Fibroblast of skin of left biceps (primary cell): ENCODE results near the gene GPR33.
"Not testable (repeated sequence)": the region's sequence is repeated elsewhere in the genome, so short reads cannot be mapped to it uniquely, and the experiment has no call there.

ENCODE experiments used
- DNase-seq, 2 experiments: peaks; one replicate each; pipeline ENCODE4 v3.0.0-alpha.2; 2013; ENCODE audit warnings: low read depth in 2 of 2

The GPR33 gene

DNA sequence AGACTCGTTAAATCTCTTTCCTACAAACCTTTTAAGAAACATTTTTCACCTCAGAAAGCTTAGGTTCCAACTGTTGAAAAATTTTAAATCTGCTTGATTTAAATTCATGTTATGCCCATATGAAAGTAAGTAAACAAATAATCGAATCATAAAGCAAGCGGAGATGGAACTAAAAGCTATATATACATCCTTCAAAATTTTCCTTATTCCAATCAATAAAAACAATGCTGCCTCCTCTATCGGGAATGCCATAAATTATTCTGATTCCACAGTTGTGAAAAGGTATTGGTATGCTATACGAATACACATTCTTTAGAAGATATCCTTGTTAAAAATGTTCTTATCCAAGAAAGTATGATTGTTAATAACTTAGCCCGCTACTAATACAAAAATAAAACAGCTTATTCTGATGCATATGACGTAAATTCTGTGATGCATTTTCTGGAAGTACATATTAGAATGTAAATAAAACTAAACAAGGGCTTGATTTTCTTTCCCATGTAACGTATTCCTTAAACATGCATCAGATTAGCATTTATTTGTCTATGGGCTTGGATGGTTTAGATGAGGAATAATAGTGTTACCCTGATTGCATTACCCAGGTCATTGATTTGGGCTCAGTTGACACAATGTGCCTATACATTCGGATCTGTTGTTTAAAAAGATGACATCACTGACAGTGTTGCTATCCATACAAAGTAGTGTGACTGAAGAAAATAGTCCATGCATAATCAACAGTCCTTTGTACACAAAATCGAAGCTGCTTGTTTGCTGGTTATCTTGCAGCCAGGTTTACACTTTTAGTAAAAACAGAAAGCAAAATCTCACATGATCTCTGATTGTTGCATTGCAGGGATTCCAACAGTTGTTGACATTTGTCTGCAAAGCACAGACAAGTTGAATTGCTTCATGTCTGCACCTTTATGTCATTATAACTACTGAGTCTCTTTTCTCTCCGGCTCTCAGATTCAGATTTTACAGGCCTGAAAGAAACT is 29.9 kb downstream of the GPR33 start:
- DNase-seq: no peak

DNA sequence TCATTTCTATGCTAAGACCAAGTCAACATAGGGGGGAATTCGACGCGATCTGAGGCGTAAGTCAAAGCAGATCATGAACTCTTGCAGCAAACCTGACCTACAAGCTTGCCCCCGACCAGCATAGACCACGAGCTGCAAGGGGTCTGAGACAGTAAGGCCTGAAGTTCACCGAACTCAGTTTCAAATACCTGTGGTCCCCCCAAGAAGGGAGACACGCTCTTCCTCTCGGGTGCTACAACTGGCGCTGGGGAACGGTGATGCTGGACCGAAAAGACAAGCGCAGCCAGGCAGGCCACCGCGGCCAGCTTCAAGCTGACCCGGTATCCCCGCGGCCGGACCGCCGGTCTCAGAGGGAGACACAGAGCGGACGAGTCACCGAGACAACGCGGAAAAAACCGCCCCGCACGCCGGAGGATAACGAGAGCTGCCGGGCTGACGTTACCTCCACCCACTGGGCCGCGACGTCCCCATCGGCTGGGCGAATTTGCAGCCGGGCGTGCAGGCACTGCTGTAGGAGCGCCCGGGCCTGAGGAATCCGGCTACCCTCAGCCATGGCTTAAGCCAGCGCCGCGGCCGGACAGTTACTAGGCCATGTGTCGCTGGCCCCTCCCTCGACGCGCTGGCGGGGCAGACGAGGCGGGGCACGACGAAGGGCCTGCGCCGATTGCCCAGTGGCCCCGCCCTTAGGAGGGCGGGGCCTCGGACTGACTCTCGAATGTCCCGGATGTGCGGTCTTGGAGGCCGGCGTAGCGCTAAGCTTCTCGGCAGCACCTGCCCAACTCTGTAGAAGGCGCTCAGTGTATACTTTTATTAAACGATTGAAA is 30.8 kb downstream of the GPR33 start, which contains the start of gene DTD2:
DTD2 (minus strand) TSS at position 666 of the 824 bp plus-strand sequence; CDS start at position 553, 113 bp downstream.
- DNase-seq: peak; percentile 81 to 82

GRCh38 chr14:31449971-31450610 is 37.7 kb downstream of the GPR33 start:
- DNase-seq: no peak

GRCh38 chr14:31449136-31449535 is 38.7 kb downstream of the GPR33 start:
- no peak for DNase-seq

GRCh38 chr14:31445703-31446102 is 42.1 kb downstream of the GPR33 start:
- DNase-seq: no peak

DNA sequence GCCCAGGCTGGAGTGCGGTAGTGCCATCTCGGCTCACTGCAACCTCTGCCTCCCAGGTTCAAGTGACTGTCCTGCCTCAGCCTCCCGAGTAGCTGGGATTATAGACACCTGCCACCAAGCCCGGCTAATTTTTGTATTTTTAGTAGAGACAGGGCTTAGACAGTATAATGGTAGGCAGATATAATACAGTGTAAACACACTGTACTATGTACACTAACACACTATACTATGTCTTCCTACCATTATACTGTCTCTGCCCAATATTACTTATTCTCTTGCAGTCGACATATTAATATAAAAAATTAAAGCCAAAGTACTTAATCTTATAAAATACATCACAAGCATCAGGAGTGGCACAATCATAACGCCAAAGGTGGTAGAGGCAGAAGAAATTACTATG is 45.6 kb downstream of the GPR33 start:
- DNase-seq: no peak

GRCh38 chr14:31441273-31442111 is 46.3 kb downstream of the GPR33 start:
- no peak for DNase-seq

GRCh38 chr14:31440280-31440679 is 47.6 kb downstream of the GPR33 start:
- DNase-seq: no peak

DNA sequence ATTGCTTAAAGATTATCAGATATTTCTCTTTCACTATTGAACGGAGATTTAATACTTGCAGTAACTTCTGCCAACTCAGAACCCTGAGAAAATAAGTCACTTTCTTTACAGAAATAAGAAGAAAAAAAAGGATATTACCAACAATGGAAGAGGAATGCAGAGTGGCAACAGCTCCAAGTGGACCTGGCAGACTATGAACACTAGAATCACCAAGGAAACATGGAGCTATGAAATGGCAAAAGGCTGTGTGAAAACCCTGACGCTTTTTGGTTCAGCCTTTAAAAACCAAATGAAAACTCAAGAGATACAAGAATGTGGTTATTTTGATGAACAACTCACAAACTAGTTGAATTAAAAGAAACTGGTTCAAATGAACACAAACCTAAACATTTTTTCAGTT is 48.3 kb downstream of the GPR33 start:
- no peak for DNase-seq

DNA sequence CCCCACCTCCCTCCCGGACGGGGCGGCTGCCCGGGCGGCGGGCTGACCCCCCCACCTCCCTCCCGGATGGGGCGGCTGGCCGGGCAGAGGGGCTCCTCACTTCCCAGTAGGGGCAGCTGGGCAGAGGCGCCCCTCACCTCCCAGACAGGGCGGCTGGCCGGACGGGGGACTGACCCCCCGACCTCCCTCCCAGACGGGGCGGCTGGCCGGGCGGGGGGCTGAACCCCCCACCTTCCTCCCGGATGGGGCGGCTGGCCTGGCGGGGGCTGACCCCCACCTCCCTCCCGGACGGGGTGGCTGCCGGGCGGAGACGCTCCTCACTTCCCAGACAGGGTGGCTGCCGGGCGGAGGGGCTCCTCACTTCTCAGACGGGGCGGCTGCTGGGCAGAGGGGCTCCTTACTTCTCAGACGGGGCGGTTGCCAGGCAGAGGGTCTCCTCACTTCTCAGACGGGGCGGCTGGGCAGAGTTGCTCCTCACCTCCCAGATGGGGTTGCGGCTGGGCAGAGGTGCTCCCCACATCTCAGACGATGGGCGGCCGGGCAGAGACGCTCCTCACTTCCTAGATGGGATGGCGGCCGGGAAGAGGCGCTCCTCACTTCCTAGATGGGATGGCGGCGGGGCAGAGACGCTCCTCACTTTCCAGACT is 50.7 kb downstream of the GPR33 start:
- not testable (repeated sequence) for DNase-seq

DNA sequence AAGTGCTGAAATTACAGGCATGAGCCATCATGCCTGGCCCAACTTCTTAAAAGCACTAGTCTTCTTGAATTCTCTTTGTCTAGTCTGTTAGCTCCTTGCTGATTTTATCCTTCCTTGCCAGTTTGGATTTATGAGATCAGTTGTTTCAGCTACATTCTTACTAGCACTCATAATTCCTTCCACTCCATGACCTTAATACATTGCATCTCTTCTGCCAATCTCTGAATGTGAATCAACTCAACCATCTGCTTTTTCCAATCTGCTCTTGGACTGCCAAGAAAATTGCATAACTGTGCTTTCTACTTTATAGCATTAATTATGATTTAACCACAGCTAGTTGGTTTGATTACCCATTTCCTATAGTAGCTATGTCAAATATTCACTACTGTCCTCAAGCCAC is 52.6 kb downstream of the GPR33 start:
- DNase-seq: peak; percentile 74 to 76
